LNCAP (cell line): ENCODE data around the gene KNDC1.

Experiments
- CTCF ChIP-seq: fragments of 450-650 bp; IDR thresholded peaks from 2 replicates; pipeline ENCODE4 v1.5.1; 2017; ENCODE audit warnings: mild to moderate bottlenecking

Gene KNDC1

GRCh38 chr10:133239990-133240389, 80.0 kb downstream of the KNDC1 start:
- TF ChIP-seq CTCF = no peak

GRCh38 chr10:133241501-133242205, 81.6 kb downstream of the KNDC1 start:
- TF ChIP-seq CTCF = no peak

GRCh38 chr10:133242611-133243356, 82.8 kb downstream of the KNDC1 start:
- no peak for TF ChIP-seq CTCF

GRCh38 chr10:133243593-133243992, 83.6 kb downstream of the KNDC1 start:
- no peak for TF ChIP-seq CTCF

GRCh38 chr10:133245439-133246235, 85.6 kb downstream of the KNDC1 start:
- TF ChIP-seq CTCF = no peak

GRCh38 chr10:133246236-133246626, 86.2 kb downstream of the KNDC1 start:
- no peak for TF ChIP-seq CTCF

GRCh38 chr10:133247681-133248333, 87.8 kb downstream of the KNDC1 start:
- no peak for TF ChIP-seq CTCF
